Measurements from ENCODE around the gene MICALL2. TPM values are rescaled to one million over a fixed set of nuclear protein-coding genes. Genes with fewer than 3 reads are reported as not detected.

The MICALL2 gene
- total RNA-seq, 1 experiment from 2014 or later: 15.7 TPM

- peaks cover 4% of the 10 kb centered on the region; the same call in 1 of the 2 replicates for H3K9me3 Mint-ChIP-seq
- CTCF ChIA-PET: interaction anchor here (0.8 to 3.2 kb wide), 4 partner anchors 8 to 33 kb away, joined by 3 to 19 read pairs (median 4); no protein-coding TSS in a partner anchor
- H3K27me3 Mint-ChIP-seq (ENCODE audit: low read depth): no peaks in the 10 kb centered on the region
- H3K27ac Mint-ChIP-seq: peak overlapping the region; percentile 45; the same call in 1 of the 2 replicates
- TF ChIP-seq, protein P1, sequence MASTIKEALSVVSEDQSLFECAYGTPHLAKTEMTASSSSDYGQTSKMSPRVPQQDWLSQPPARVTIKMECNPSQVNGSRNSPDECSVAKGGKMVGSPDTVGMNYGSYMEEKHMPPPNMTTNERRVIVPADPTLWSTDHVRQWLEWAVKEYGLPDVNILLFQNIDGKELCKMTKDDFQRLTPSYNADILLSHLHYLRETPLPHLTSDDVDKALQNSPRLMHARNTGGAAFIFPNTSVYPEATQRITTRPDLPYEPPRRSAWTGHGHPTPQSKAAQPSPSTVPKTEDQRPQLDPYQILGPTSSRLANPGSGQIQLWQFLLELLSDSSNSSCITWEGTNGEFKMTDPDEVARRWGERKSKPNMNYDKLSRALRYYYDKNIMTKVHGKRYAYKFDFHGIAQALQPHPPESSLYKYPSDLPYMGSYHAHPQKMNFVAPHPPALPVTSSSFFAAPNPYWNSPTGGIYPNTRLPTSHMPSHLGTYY (CRISPR knock-in tag; IDR thresholded peaks at IDR 0.05): no peak
- no peak for TF ChIP-seq JAZF1 (CRISPR knock-in tag; IDR thresholded peaks at IDR 0.05)
- no peak for TF ChIP-seq FOXP1 (CRISPR knock-in tag; IDR thresholded peaks at IDR 0.05; ENCODE audit: borderline replicate concordance)
- TF ChIP-seq ZSCAN18 (CRISPR knock-in tag; IDR thresholded peaks at IDR 0.05): no peak
- TF ChIP-seq, protein P2, sequence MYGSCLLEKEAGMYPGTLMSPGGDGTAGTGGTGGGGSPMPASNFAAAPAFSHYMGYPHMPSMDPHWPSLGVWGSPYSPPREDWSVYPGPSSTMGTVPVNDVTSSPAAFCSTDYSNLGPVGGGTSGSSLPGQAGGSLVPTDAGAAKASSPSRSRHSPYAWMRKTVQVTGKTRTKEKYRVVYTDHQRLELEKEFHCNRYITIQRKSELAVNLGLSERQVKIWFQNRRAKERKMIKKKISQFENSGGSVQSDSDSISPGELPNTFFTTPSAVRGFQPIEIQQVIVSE (CRISPR knock-in tag; IDR thresholded peaks at IDR 0.05; ENCODE audit: borderline replicate concordance): no peak
- TF ChIP-seq TEAD1 (CRISPR knock-in tag; IDR thresholded peaks at IDR 0.05): no peak
- TF ChIP-seq, protein P3, sequence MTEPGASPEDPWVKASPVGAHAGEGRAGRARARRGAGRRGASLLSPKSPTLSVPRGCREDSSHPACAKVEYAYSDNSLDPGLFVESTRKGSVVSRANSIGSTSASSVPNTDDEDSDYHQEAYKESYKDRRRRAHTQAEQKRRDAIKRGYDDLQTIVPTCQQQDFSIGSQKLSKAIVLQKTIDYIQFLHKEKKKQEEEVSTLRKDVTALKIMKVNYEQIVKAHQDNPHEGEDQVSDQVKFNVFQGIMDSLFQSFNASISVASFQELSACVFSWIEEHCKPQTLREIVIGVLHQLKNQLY (CRISPR knock-in tag; IDR thresholded peaks at IDR 0.05): no peak
- TF ChIP-seq ZNF671 (CRISPR knock-in tag; IDR thresholded peaks at IDR 0.05): no peak
- no peak for TF ChIP-seq TEAD4 (CRISPR knock-in tag; IDR thresholded peaks at IDR 0.05)
- no peak for TF ChIP-seq ATF1 (CRISPR knock-in tag; IDR thresholded peaks at IDR 0.05)
- TF ChIP-seq HMGXB4 (CRISPR knock-in tag; IDR thresholded peaks at IDR 0.05): no peak
- TF ChIP-seq ZNF416 (CRISPR knock-in tag; IDR thresholded peaks at IDR 0.05): no peak
- TF ChIP-seq SOX15 (CRISPR knock-in tag; IDR thresholded peaks at IDR 0.05): no peak
- TF ChIP-seq, protein P4, sequence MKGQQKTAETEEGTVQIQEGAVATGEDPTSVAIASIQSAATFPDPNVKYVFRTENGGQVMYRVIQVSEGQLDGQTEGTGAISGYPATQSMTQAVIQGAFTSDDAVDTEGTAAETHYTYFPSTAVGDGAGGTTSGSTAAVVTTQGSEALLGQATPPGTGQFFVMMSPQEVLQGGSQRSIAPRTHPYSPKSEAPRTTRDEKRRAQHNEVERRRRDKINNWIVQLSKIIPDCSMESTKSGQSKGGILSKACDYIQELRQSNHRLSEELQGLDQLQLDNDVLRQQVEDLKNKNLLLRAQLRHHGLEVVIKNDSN (CRISPR knock-in tag; IDR thresholded peaks at IDR 0.05): no peak
- no peak for TF ChIP-seq GABPB1 (CRISPR knock-in tag; IDR thresholded peaks at IDR 0.05)
- TF ChIP-seq, protein P5, sequence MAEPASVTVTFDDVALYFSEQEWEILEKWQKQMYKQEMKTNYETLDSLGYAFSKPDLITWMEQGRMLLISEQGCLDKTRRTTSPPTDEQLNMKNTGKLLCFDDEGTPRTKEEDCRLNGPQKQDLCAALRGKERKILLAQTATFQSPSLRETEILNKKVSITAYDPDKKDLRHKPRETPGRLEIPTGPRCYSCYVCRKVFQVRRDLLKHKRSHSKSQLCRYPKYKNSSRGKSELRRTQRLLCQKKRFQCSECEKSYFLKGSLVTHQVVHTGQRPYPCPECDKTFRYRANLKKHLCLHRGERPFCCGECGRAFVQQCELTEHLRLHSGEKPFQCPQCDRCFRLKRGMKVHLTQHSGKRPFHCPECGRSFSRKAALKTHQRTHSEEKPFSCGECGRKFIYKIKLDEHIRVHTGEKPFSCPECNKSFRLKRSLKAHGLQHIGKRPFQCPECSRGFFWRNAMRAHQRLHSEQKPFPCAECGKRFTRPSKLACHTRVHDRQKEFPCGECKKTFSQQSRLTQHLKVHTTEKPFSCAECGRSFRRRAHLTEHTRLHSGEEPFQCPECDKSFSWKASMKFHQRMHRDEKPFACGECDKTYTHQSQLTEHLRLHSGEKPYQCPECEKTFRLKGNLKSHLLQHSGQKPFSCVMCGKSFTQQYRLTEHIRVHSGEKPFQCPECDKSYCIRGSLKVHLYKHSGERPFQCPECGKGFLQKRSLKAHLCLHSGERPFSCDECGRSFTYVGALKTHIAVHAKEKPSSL (CRISPR knock-in tag; conservative IDR thresholded peaks at IDR 0.05): no peak
- no peak for TF ChIP-seq OVOL2 (CRISPR knock-in tag; IDR thresholded peaks at IDR 0.05; ENCODE audit: borderline replicate concordance)
- TF ChIP-seq, protein P6, sequence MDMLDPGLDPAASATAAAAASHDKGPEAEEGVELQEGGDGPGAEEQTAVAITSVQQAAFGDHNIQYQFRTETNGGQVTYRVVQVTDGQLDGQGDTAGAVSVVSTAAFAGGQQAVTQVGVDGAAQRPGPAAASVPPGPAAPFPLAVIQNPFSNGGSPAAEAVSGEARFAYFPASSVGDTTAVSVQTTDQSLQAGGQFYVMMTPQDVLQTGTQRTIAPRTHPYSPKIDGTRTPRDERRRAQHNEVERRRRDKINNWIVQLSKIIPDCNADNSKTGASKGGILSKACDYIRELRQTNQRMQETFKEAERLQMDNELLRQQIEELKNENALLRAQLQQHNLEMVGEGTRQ (CRISPR knock-in tag; IDR thresholded peaks at IDR 0.05): no peak
- POLR2A ChIA-PET: no interaction called here
- H3K4me1 Mint-ChIP-seq: no peaks in the 10 kb centered on the region
- DNase-seq (ENCODE audit: low spot score) (no peak), ATAC-seq (no peak)
- no peak overlapping the region for H3K4me3 Mint-ChIP-seq
- no peaks in the 10 kb centered on the region for H3K36me3 Mint-ChIP-seq
These were observed 17.5 kb downstream of the MICALL2 start for GRCh38 chr7:1441615-1442354.
